Caco-2 (cell line): ENCODE data around the gene ZFP82. TPM values are rescaled to one million over a fixed set of nuclear protein-coding genes. Genes with fewer than 3 reads are reported as not detected.

ENCODE experiments used
- BruUV-seq: library from RNA; stranded (reverse); fragments of 400-500 nt; replicated peaks from 2 replicates; lab custom pipeline; 2021; lab: Mats Ljungman, UMichigan
- CTCF ChIA-PET: fragments of 300-600 bp; sonication (Branson Sonifier 250); formaldehyde crosslinking; loops from one replicate; lab custom pipeline; 2022; ENCODE audit warnings: antibody characterized with exemption; lab: Charles Lee
- POLR2A ChIA-PET: fragments of 300-600 bp; sonication (Branson Sonifier 250); formaldehyde crosslinking; loops from one replicate; lab custom pipeline; 2022; ENCODE audit warnings: antibody characterized with exemption; lab: Charles Lee
- DNase-seq, 2 experiments: peaks; one replicate each; pipeline versions ENCODE4 v3.0.0 to v3.0.0-alpha.2; 2020 to 2022
- H3K27me3 ChIP-seq: replicated peaks from 2 replicates; pipeline ENCODE4 v1.6.0; 2011; ENCODE audit warnings: low read length; ENCODE audit not compliant: control insufficient read depth, insufficient read depth
- H3K36me3 ChIP-seq: 2 replicates; pipeline ENCODE4 v1.5.1; 2011; ENCODE audit warnings: low read length; ENCODE audit not compliant: control insufficient read depth, insufficient read depth
- H3K4me1 ChIP-seq: fragments of 250-450 bp; sonication (Bioruptor Pico); 2 replicates; pipeline ENCODE4 v1.5.1; 2020; ENCODE audit warnings: mild to moderate bottlenecking
- H3K4me3 ChIP-seq: 2 replicates; pipeline ENCODE4 v1.5.1; 2011; ENCODE audit warnings: low read depth, mild to moderate bottlenecking, control low read depth, low read length
- H3K9me3 ChIP-seq: fragments of 250-450 bp; sonication (Bioruptor Pico); 2 replicates; pipeline ENCODE4 v1.5.1; 2020; ENCODE audit warnings: mild to moderate bottlenecking, moderate library complexity
- H3K27ac Mint-ChIP-seq: one replicate; pipeline ENCODE4 v1.8.0; 2022; ENCODE audit warnings: mixed read lengths; ENCODE audit not compliant: unreplicated experiment
- H3K27me3 Mint-ChIP-seq: one replicate; pipeline ENCODE4 v1.8.0; 2022; ENCODE audit warnings: mixed read lengths; ENCODE audit not compliant: insufficient read depth, unreplicated experiment
- H3K36me3 Mint-ChIP-seq: one replicate; pipeline ENCODE4 v1.8.0; 2022; ENCODE audit warnings: mild to moderate bottlenecking, mixed read lengths; ENCODE audit not compliant: insufficient read depth, unreplicated experiment
- H3K4me1 Mint-ChIP-seq: one replicate; pipeline ENCODE4 v1.8.0; 2022; ENCODE audit warnings: low read depth, mixed read lengths; ENCODE audit not compliant: unreplicated experiment
- H3K4me3 Mint-ChIP-seq: one replicate; pipeline ENCODE4 v1.8.0; 2022; ENCODE audit warnings: mild to moderate bottlenecking, moderate library complexity, mixed read lengths; ENCODE audit not compliant: unreplicated experiment
- H3K9me3 Mint-ChIP-seq: one replicate; pipeline ENCODE4 v1.8.0; 2022; ENCODE audit warnings: mixed read lengths; ENCODE audit not compliant: unreplicated experiment
- intact Hi-C: fragments of 100-400 bp; cut with micrococcal nuclease; formaldehyde crosslinking; loops from one replicate; pipeline ENCODE4 v1.10.0; 2022; ENCODE audit not compliant: unreplicated experiment
- total RNA-seq: library from RNA; stranded (reverse); gene quantifications from 2 replicates; pipeline ENCODE4 v1.2.3, GENCODE V29; 2022
- TF ChIP-seq, protein P1 (sequence below), 2 experiments: fragments of 200-600 bp in 1 of 2; IDR thresholded peaks; 1 replicate in 1 of 2; 2 replicates in 1 of 2; pipeline versions ENCODE4 v1.5.1 to v1.8.0; 2011 to 2022; ENCODE audit warnings: antibody characterized with exemption in 1 of 2, control low read depth in 1 of 2, inconsistent platforms in 1 of 2, low read depth in 1 of 2, low read length in 1 of 2, mild to moderate bottlenecking in 1 of 2, moderate library complexity in 1 of 2; ENCODE audit not compliant: insufficient read depth in 1 of 2, severe bottlenecking in 1 of 2, unreplicated experiment in 1 of 2

The ZFP82 gene
- total RNA-seq, 1 experiment from 2014 or later, result 3.7 TPM

DNA sequence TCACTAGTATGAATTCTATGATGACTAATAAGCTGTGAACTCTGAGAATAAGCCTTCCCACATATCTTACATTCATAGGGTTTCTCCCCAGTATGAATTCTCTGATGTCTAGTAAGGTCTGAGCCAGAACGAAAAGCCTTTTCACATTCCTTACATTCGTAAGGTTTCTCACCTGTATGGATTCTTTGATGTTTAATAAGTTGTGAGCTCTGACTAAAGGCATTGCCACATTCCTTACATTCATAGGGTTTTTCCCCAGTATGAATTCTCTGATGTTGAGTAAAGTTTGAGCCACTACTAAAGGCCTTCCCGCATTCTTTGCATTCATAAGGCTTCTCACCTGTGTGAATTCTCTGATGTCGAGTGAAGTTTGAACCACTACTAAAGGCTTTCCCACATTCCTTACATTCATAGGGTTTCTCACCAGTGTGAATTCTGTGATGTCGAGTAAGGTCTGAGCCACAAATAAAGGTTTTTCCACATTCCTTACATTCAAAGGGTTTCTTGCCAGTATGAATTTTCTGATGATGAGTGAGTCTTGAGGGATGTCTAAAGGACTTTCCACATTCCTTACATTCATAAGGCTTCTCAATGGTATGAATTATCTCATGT is 30.7 kb upstream of the ZFP82 start:
- Mint-ChIP-seq H3K9me3 (peaks cover 59% of the 10 kb centered on the region), H3K36me3 (peaks cover 43% of the 10 kb centered on the region), H3K4me3 (no peak overlapping the region), H3K27me3 (no peaks in the 10 kb centered on the region), H3K4me1 (no peaks in the 10 kb centered on the region), H3K27ac (no peak overlapping the region)
- BruUV-seq, result TSS peak; percentile 18
- no peak for DNase-seq
- peaks cover 54% of the 10 kb centered on the region for H3K9me3 ChIP-seq
- intact Hi-C loops, result no loop called here
- no peaks in the 10 kb centered on the region for H3K27me3 ChIP-seq
- no peaks in the 10 kb centered on the region for H3K4me1 ChIP-seq
- no peak overlapping the region for H3K4me3 ChIP-seq
- TF ChIP-seq, protein P1, sequence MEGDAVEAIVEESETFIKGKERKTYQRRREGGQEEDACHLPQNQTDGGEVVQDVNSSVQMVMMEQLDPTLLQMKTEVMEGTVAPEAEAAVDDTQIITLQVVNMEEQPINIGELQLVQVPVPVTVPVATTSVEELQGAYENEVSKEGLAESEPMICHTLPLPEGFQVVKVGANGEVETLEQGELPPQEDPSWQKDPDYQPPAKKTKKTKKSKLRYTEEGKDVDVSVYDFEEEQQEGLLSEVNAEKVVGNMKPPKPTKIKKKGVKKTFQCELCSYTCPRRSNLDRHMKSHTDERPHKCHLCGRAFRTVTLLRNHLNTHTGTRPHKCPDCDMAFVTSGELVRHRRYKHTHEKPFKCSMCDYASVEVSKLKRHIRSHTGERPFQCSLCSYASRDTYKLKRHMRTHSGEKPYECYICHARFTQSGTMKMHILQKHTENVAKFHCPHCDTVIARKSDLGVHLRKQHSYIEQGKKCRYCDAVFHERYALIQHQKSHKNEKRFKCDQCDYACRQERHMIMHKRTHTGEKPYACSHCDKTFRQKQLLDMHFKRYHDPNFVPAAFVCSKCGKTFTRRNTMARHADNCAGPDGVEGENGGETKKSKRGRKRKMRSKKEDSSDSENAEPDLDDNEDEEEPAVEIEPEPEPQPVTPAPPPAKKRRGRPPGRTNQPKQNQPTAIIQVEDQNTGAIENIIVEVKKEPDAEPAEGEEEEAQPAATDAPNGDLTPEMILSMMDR (IDR thresholded peaks at IDR 0.05; ENCODE audit: insufficient read depth in 1 of 2, low read depth in 1 of 2, low read length in 1 of 2, severe bottlenecking in 1 of 2, unreplicated experiment in 1 of 2), result no peak
- H3K36me3 ChIP-seq, result peaks cover 2% of the 10 kb centered on the region
- ChIA-PET POLR2A (no interaction called here), CTCF (no interaction called here)

DNA sequence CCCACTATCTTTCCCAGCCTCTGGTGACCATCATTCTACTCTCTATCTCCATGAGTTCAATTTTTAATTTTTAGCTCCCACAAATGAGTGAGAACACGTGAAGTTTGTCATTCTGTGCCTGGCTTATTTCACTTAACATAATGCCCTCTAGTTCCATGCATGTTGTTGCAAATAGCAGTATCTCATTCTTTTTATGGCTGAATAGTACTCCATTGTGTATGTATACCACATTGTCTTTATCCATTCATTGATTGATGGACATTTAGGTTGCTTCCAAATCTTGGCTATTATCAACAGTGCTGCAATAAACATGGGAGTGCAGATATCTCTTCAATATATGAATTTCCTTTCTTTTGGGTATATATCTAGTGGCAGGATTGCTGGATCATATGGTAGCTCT is 22.9 kb upstream of the ZFP82 start:
- Mint-ChIP-seq H3K4me1 (no peaks in the 10 kb centered on the region), H3K27ac (no peak overlapping the region), H3K9me3 (peaks cover 48% of the 10 kb centered on the region), H3K4me3 (no peak overlapping the region), H3K36me3 (peaks cover 13% of the 10 kb centered on the region), H3K27me3 (no peaks in the 10 kb centered on the region)
- Histone ChIP-seq H3K9me3 (peaks cover 28% of the 10 kb centered on the region), H3K4me1 (no peaks in the 10 kb centered on the region), H3K36me3 (no peaks in the 10 kb centered on the region), H3K4me3 (no peak overlapping the region), H3K27me3 (no peaks in the 10 kb centered on the region)
- ChIA-PET POLR2A (no interaction called here), CTCF (no interaction called here)
- TF ChIP-seq, protein P1 (IDR thresholded peaks at IDR 0.05; ENCODE audit: insufficient read depth in 1 of 2, low read depth in 1 of 2, low read length in 1 of 2, severe bottlenecking in 1 of 2, unreplicated experiment in 1 of 2), result no peak
- intact Hi-C loops, result no loop called here
- DNase-seq, result no peak
- BruUV-seq, result no TSS peak

DNA sequence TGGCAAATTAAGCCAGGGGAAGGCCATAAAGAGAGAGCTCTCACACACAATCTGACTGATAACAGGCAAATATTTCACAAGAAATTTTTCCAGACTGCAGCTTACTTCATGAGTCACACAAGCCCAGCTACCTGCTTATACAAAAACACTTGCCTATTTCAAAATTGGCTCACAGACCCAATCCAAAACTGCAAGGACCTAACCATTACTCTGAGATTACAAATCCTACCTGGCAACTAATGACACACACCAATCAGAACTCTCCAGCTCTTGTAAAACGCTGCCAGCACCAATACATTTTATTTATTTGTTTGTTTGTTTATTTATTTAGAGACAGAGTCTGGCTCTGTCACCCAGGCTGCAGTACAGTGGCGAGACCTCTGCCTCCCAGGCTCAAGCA is 18.1 kb upstream of the ZFP82 start:
- CTCF ChIA-PET, result no interaction called here
- TF ChIP-seq, protein P1 (IDR thresholded peaks at IDR 0.05; ENCODE audit: insufficient read depth in 1 of 2, low read depth in 1 of 2, low read length in 1 of 2, severe bottlenecking in 1 of 2, unreplicated experiment in 1 of 2), result no peak

More for the DNA sequence above, 18.1 kb upstream of the ZFP82 start:
- H3K4me3 ChIP-seq, result no peak overlapping the region
- no peaks in the 10 kb centered on the region for H3K36me3 ChIP-seq
- POLR2A ChIA-PET, result no interaction called here
- H3K27me3 Mint-ChIP-seq, result no peaks in the 10 kb centered on the region
- no peak overlapping the region for H3K4me3 Mint-ChIP-seq
- BruUV-seq, result no TSS peak
- DNase-seq, result no peak
- H3K27me3 ChIP-seq, result no peaks in the 10 kb centered on the region
- H3K4me1 Mint-ChIP-seq, result no peaks in the 10 kb centered on the region
- intact Hi-C loops, result no loop called here
- peaks cover 34% of the 10 kb centered on the region for H3K9me3 Mint-ChIP-seq
- no peaks in the 10 kb centered on the region for H3K4me1 ChIP-seq
- H3K27ac Mint-ChIP-seq, result no peak overlapping the region
- H3K36me3 Mint-ChIP-seq, result no peaks in the 10 kb centered on the region
- peaks cover 25% of the 10 kb centered on the region for H3K9me3 ChIP-seq
